Activated naive CD4-positive, alpha-beta T cell (primary cell): Measurements from ENCODE around the gene IGF2R.

Experiments used
- DNase-seq, 4 experiments: peaks; one replicate each; lab custom pipeline; 2025; lab: John Stamatoyannopoulos, UW

Gene IGF2R

DNA sequence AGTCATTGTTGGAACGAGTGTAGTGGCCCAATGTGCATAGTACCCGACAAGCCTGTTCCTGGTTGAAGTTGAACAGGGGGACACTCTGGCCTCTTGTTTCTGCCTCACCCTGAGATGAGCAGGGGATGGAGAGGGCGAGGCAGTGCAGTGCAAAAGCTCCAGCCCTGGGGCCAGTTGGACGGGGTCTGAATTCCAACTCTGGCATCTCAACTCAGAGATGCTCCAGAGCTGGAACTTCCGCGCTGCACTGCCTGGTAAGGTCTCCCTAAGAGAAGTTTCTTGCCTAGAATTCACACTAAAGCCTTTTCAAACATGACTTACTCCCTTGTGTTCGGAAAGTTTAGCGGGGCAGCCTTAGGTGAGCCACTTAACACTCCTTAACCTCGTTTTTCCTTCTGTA, 80.5 kb downstream of the IGF2R start:
- DNase-seq = no peak

DNA sequence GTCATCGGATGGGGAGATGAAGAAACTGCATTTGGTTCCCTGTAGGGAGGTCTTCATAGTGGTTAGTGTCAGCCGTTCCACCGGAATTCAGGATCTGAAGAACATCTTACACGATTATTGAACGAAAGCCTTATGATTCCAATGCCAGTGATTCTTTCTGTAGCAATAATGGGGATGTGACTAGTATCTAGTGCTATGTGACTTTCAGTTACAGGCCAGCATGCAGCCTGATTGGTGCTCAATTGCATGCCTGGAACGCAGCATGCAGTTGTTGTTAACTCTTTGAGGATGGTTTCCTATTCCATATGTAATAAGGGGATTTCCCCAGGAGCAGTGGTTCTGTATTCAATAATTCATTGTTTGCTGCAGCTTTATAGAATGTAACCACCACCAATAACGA, 81.1 kb downstream of the IGF2R start:
- no peak for DNase-seq

- DNase-seq = no peak
Measured at GRCh38 chr6:160051390-160051789, 82.5 kb downstream of the IGF2R start.

DNA sequence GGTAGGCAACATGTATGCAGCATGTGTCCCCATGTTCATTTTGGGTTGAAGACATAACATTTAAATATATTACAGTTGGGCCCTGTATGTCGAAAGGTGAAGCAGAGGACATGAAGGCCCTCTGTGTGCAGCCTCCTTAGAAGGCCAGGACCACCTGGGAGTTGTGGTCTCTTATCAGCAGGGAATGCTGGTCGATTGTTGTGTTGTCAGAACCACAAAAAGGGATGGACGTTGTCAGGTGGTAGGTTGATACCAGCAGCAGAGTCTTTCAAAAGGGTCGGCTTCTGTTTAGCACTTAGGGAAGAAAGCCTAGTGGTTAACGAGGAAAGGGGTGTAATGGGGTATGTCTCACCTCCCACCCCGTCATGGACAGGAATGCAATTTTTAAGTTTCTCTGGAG, 85.4 kb downstream of the IGF2R start:
- DNase-seq = no peak

DNA sequence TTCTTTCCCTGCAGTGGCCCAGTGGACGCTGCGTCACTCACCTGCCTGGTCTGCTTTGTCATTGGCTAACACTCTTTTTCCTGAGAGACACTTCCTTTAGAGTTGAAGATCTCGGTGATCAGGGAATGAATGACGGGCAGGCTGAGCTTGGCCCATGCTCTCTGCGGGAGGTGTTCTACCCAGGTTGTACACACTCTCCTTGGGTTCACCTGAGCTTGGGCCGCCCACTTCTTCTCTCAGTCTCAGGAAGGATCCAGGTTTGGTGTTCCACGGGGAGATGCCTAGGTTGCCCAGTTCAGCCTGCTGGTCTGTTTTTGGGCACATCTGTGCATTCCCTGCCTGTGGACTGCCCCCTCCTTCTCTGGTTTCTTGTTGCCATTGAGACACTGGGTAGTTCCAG, 86.0 kb downstream of the IGF2R start:
- no peak for DNase-seq

- DNase-seq = no peak
Measured at GRCh38 chr6:160055378-160055777, 86.5 kb downstream of the IGF2R start.

DNA sequence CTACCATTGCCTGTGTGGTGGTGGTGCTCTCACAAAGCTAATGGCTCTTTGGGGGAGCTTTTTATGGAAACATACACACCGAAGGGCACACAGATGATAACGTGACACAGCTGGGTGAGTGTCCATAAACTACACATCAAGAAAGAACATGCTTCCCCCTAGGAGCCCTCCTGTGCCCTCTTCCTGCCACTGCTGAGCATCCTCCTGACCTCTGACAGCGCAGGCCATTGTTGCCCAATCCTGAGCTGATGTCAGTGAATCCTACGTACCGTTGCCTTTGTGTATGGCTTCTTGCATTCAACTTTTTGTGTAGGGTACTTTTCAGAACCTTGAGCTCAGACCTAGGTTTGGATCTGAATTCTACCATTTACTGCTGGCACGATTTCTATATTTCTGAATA, 86.9 kb downstream of the IGF2R start:
- DNase-seq = no peak

- DNase-seq = no peak
Measured at GRCh38 chr6:160057080-160057479, 88.2 kb downstream of the IGF2R start.

GRCh38 chr6:160058603-160059215, 89.8 kb downstream of the IGF2R start:
- no peak for DNase-seq

DNA sequence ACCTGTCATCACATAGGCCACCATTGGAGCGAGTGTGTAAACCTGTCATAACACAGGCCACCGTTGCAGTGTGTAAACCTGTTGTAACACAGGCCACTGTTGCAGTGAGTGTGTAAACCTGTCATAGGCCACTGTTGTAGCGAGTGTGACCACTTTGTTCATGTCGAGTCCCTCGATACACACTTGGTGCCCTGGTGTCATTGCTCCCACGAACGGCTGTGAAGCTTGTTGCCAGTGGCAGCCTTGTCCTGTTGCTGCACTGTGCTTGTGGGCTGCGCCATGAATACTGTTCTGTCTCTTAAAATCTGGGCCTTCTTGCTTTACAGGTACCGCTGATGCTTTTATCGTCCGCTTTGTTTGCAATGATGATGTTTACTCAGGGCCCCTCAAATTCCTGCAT, 91.3 kb downstream of the IGF2R start:
- DNase-seq = no peak

GRCh38 chr6:160060920-160061447, 92.1 kb downstream of the IGF2R start:
- no peak for DNase-seq

- no peak for DNase-seq
Measured at GRCh38 chr6:160063771-160064413, 95.0 kb downstream of the IGF2R start.

GRCh38 chr6:160065200-160065599, 96.3 kb downstream of the IGF2R start:
- no peak for DNase-seq

DNA sequence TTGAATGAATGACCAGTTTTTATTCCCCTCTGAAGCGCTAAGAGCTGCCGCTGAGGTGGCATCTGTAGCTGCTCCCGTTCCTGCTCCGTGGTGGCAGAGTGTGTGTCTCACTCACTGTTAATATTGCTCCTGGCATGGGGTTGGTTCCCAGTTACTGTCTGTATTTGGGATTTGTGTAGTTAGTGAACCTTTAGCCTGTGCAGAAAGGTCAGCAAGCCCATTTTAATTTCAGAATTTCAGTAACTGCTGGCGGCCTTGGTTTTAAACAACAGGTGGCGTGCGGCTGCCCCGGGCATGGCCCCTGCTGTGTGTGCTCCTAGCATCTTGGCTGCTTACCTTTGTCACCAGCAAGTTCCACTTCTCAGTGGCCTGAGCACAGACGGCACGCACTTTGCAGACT, 98.7 kb downstream of the IGF2R start:
- no peak for DNase-seq

DNA sequence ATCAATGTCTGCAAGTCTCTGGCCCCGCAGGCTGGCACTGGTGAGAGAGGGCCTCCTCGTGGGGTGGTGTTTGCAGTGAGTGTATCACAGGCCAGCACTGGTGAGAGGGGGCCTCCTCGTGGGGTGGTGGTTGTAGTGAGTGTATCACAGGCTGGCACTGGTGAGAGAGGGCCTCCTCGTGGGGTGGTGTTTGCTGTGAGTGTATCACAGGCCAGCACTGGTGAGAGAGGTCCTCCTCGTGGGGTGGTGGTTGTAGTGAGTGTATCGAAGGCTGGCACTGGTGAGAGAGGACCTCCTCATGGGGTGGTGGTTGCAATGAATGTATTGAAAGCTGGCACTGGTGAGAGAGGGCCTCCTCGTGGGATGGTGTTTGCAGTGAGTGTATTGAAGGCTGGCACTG, 99.5 kb downstream of the IGF2R start:
- no peak for DNase-seq

DNA sequence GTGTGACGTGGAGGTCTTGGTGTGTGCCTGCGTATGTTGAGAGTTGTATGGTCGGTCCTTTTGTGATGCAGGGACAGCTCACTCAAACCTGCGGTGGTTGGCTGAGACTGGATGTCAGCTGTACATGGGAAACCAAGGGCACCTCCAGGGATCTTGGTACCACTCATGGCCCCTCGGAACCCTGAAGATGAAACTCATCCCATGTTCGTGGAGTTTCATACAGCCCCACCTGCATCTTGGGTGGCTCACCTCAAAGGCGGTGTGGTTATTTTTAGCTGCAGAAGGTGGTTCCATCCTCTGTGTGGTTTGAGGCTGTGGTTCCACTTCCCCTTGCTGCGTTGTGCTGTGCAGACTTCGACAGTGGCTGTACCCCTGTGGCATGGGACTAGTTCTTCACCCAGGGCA, 100.2 kb downstream of the IGF2R start:
- no peak for DNase-seq

GRCh38 chr6:160069459-160069858, 100.6 kb downstream of the IGF2R start:
- DNase-seq = no peak

- no peak for DNase-seq
Measured at GRCh38 chr6:160070427-160070826, 101.5 kb downstream of the IGF2R start.

DNA sequence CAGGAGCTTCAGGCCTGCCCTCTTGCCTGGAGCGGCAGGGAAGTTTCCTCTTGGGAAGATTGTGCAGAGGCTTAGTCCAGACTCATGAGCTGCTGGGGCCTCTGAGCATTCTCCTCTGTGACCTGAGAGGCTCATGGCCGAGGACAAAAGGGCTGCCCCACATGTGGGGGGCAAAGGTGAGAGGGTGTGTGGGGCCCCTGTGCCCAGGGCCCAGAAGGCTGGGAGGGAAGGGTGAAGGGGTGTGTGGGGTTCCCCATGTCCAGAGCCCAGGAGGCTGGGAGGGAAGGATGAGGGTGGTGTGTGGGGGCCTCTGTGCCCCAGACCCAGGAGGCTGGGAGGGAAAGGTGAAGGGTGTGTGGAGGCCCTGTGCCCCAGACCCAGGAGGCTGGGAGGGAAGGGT, 101.9 kb downstream of the IGF2R start:
- no peak for DNase-seq

GRCh38 chr6:160071805-160072690, 103.2 kb downstream of the IGF2R start:
- DNase-seq = no peak

GRCh38 chr6:160073272-160073671, 104.4 kb downstream of the IGF2R start:
- no peak for DNase-seq

- no peak for DNase-seq
Measured at GRCh38 chr6:160076009-160076408, 107.1 kb downstream of the IGF2R start.

DNA sequence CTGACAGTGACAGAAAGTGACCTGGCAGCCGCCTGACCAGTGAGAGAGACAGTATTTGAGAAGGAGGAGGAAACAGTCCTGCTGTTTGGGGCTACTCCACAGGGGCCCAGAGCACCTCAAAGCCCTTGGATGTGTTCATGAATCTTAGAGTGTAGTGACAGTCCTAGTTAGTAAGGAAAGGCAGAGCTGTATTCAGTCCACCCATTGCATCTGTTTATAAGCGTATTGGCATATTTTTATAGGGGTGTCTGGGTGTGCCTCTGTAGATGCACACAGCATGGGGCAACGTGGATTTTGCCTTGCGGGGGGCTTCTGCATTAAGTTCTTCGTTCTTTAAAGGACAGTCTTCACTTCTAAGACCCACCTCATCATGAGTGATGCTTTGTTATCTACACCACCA, 108.1 kb downstream of the IGF2R start:
- DNase-seq = no peak
